ENCODE measurements around the gene ERCC6.

The ERCC6 gene

DNA sequence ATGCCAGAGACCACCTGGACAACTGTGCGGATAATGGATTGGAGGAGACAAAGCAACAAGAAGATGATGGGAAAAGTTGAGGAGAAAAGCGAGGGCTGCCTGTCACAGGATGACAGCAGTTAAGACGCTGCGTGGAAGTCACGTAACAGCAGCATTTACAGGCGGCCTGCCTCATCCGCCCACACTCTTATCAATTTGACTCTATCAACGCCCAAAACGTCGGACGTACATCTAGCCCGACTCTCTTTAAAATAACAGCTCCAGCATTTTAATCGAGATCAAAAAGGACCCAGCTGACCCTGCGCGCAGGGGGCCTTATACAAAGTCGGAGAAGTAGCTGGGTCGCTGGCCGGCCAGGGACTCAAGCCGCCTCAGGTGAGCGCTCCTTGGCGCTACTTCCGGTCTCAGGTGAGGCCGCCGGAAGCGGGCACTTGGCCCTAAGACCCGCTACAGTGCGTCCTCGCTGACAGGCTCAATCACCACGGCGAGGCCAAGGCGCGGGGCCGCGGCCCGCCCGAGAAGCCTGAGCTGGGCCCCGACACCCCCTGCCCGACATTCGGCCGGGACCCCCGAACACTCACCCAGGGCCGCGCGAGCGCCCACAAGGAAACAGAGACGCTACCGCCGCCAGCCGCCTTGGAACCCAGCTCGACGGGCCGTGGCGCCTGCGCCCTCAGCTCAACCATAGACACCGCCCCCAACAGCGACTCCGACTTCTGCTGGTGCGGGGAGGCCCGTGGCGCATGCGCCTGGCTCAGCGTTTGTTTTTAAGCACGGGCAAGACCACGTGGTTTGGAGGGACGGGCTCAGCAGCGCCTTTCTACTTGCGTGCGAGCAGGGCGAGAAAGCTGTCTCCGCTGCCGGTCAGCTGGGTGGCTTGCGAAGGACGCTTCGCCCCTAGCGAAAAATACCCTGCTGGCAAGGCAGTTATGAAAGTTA is at the start of gene ERCC6:
Gene ERCC6 (minus strand): TSS at position 741 of the 939 bp plus-strand sequence.
- peak; percentile 98 for DNase-seq

DNA sequence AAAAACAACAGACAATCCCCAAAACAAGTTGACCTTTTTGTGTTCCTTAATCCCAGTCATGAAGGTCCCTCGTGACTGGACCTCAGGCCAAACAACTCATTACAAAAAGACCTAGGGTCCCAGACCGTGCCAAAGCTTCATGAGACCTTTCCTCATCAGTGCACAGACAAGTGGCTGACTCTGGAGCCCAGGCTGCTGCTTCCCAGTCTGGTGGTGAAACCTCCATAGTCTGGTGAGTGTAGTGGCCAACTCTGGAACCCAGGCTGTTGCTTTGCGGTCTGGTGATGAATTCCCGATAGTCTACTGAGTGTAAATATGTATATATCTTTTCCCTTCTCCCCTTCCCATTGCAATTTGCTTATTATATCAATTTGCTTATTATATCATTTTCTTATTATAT is 49.1 kb upstream of the ERCC6 start:
- DNase-seq: no peak

DNA sequence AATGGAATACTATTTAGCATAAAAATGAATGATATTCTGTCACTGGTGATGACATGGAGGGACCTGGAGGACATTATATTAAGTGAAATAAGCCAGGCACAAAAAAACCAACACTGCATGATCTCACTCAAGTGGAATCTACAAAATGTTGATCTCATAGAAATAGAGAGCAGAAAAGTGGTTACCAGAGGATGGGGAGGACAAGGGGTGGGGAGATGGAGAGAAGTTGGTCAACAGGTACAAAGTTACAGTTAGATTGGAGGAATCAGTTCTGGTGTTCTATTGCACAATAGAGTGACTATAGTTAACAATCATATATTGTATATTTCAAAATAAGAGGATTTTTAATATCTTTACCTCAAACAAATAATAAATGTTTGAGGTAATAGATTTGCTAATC is 46.5 kb upstream of the ERCC6 start:
- no peak for DNase-seq

DNA sequence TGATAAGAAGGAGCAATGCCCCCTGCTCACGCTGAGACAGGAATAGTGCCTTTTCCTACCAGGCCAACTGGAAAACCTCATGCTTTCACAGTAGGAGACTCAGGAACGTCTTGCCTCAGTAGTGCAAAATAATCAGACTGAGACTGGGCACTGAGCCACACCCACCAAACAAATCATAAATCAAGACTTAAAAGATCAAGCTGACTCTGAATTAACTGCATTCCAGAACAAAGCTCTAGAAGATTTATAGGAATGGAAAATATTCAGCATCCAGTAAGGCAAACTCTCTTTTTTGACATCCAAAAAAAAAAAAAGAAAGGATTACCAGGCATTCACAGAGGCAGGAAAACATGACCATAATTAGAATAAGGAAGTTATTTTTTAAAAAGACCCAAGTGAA is 40.7 kb upstream of the ERCC6 start:
- DNase-seq: no peak

DNA sequence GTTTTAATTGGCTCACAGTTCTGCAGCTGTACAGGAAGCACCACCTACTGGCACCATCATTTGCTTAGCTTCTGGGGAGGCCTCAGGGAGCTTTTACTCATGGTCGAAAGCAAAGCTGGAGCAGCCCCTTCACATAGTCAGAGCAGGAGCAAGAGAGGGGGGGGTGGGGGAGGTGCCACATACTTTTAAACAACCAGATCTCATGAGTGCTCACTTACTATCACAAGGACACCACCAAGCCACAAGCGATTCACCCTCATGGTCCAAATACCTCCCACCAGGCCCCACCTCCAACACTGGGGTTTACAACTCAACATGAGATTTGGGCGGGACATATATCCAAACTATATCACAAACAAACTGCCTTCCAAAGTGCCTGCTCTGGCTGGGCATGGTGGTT is 39.5 kb upstream of the ERCC6 start:
- DNase-seq: no peak

DNA sequence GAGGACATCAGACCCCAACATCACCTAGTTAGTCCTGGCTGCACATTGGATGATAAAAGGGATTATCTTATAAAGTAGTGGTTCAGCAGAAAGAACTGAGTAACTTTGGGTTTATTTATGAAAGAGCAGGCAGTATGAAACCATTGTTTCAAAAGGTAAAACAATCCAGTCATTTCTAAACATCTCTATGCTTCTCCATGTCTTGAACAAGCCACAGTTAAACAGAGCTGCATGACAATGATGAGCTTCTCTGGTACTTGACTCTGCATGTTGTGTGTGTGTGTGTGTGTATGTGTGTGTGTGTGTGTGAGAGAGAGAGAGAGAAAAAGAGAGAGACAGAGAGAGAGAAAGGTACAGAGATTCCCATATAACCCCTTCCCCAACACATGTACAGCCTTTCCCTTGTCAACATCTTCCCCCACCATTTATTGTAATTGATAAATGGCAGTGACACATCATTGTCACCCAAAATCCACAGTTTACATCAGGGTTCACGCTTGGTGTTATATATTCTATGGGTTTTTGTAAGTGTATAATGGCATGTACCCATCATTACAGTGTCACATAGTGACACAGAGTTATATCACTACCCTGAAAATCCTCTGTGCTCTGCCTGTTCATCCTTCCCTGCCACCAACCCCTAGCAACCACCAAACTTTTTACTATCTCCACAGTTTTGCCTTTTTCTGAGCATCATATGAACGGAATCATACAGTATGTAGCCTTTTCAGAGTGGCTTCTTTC is 38.4 kb upstream of the ERCC6 start:
- DNase-seq: no peak

DNA sequence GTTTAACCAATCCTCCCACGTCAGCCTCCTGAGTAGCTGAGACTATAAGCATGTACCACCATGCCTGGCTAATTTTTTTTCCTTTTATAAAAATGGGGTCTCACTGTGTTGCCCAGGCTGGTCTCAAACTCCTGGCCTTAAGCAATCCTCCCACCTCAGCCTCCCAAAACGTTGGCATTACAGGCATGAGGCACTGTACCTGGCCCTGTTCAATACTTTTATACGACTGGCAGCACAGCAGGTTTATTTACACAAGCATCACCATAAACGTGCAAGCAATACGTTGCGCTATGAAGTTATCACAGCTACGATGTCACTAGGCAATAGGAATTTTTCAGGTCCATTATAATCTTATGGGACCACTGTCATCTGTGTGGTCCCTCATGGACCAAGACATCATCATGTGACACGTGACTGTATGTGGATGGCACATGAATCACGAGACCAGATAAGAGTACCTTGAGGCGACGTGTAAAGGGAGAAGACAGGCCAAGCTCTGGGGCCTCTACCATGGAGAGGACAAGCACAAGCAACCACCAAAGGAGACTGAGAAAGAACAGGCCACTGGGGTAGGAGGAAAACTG is 36.7 kb upstream of the ERCC6 start:
- DNase-seq: no peak

DNA sequence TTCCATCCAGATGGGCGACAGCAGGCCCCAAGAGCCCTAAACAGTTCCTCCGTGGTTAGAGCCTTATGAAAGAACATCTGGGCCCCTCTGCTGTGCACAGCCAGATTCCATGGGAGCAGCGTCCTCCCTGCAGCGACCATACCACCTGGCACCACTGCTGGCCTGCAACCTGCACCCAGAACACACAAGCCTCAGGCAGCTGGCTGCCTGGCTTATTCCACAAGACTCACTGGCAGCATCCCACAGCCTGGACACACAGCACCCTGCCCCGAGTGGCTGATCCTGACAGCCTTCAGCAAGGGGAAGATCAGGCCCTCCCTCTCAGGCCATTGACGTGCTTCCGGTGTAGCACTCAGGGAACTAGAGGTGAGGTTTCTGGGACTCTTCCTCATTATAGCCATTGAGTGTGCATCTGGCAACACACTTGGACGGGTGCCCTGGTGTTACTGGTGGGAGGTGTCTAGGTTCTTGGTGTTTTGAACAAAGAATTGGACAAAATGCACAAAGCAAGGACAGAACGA is 33.7 kb upstream of the ERCC6 start:
- no peak for DNase-seq

DNA sequence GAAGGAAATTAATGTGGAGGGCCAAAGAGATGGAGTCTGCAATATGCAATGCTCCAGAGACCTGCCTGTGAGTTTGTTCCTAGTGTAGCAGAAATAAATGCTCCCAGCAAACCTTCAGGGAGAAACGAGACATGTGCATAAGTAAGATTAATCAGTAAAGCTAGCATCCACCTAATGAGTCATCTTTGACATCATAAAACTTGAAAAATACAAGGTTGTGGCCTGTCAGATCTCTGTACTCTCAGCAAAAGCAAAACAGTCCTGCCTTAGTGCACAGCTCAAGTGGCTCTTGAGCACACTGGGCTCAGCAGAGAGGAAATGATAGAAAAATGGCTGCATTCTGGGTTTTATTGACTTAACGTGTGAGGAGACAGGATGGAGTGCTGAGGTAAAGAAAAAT is 32.5 kb upstream of the ERCC6 start:
- no peak for DNase-seq

DNA sequence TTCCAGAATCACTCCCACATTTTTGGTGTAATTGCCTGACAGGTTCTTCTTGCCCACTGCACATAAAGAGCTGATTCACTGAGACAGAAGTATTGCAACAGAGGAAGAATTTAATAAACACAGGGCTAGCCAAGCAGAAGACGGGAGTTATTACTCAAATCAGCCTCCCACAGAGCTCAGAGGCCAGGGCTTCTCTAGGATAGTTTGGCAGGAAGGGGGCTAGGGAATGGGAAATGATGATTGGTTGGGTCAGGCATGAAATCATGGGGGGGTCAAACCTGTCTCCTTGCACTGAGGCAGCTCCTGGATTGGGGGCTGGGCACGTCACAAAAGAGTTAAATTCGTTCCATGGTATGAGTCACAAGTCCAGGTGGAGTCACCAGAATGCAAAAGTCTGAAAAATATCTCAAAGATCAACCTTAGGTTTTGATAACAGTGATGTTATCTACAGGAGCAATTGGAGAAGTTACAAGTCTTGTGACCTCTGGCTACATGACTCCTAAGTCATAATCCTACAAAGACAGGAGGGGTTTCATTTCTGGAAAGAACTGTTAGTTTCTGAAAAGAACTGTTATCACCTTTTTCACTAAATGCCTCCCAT is 30.2 kb upstream of the ERCC6 start:
- no peak for DNase-seq

DNA sequence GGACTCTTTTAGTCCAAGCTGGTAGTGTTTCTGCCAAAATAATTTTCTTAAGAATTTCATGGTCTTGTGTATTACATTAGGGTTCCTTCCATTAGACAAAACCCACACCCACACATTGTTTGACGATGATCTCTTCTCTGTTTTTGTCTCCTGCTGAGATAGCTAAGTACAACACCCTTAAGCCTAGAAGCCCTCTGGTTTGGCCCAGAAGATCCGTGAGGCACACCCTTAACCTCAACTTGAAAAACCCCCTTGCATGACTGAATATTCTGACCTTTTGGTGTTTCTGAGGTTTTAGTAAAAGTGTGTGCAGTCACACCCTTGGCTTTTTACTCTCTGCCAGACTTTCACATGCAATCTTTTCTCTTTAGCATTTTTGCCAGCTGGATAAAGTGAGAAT is 29.3 kb upstream of the ERCC6 start:
- no peak for DNase-seq

DNA sequence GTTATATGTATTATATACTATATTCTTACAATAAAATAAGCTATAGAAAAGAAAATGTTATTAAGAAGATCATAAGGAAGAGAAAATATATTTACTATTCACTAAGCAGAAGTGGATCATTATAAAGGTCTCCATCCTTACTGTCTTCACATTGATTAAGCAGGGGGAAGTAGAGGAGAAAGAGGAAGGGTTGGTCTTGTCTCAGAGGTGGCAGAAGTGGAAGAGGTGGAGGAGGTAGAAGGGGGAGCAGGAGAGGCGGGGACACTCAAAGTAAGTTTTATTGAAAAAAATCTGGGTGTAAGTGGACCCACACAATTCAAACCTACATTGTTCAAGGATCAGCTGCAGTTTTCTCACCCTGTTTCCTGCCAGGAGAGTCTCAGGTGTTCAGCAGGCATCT is 28.9 kb upstream of the ERCC6 start:
- DNase-seq: no peak

DNA sequence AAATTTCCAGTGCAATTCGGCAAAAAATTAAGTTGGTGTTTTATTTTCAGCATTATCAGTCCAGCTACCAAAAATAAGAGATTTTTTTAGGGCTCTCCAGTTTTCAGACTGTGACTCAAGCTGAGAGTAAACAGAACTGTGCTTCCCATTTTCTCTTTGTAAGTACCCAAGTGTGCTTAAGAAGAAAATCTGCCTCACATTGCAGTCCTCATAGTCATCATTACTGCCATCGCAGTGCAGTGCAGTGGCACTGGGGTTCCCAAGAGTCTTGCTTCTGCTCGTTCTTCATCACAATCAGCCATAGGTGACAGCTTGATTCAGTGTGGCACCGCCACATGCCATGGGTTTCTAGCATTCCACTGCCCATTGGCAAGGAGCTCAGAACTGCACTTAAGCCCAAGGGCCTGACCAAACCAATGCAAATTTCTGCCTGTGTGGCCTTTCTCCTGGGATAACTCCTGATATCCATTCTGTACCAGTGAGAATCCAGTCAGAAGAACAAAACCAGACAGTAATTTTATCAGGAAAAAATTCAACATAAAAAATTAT is 25.6 kb upstream of the ERCC6 start:
- DNase-seq: no peak

DNA sequence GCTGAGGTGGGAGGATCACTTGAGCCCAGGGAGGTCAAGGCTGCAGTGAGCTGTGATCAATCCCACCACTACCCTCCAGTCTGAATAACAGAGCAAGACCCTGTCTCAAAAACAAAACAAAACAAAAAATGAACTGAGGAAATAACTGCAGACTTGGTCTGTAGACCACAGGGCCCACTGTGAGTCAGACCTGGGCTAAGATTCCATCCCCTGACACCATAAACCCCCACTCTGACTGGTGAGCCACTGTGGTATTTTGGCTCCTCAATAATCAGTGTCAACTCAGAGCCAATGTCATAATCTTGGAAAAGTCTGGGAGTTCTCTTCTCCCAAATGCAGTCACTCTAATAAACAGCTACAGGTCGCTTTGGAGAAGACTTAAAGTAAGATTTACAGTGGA is 24.0 kb upstream of the ERCC6 start:
- DNase-seq: no peak

DNA sequence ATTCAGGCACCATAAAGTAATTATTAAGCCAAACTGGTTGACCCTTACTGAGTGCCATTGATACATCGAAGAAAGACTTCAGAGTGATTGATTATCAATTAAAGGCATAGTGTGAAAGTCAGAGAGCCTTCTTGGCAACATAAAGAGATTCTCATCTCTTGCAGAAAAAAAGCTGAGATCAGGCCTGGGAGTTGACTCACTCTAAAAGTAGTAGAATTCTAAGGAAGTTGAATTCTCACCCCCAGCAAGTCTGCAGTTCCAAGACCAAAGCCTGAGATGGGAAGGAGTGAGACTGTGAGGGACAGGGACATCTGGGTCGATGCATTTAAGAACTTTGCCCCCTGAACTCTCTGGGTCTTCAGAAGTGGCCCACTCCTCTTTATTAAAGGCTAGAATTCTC is 21.6 kb upstream of the ERCC6 start:
- DNase-seq: no peak

DNA sequence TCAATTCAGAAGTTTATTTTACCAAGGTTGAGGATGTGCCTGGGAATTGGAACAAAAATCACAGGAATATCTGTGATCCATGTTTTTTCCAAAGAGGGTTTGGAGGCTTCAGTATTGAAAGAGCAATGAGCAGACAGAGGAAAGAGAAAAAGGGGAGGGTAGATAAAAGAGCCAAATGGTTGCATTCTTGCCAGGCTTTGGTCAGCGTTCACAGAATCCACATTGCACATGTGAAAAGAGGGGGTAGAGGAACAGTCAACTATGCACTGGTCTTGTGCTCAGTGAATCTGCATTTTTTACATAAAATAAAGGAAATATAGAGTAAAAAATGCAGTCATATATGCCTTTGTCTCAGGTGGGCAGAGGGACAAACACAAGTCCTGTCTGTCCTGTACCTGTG is 20.6 kb upstream of the ERCC6 start:
- no peak for DNase-seq

DNA sequence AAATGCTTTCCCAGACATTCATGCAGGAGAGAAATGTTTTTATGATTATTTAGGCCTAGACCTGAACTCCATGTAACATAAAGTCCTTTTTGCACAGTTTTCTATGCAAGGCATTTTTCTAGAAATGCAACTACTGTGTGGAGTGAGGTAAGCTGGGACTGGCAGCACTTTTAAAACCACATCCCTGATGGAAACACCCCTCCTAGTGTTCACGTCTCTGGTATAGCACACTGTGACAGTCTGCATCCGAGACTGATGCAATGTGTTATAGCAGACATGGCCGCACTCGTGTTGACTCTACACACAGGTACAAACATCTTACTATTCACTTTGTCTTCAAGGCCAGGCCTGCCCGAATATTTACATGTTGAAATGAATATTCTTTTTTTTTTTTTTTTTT is 19.3 kb upstream of the ERCC6 start:
- DNase-seq: no peak

DNA sequence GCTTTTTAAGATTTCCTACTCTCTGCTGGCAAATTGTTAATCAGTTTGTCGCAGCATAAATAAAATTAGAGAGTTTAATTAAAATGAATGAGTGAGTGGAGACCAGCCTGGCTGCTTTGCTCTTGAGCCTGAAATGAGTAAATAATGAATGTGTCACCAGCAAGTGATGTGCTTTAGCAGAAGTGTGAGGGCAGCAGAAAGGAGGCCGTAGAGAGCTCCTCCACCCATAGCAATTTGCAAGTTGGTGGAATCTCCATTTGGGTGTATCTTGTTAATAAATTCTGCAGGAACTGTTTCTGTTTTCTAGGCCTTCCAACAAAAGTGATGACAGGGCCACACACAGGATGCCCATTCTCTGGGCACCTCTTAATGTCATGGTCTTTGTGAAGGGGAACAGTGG is 18.8 kb upstream of the ERCC6 start:
- no peak for DNase-seq

DNA sequence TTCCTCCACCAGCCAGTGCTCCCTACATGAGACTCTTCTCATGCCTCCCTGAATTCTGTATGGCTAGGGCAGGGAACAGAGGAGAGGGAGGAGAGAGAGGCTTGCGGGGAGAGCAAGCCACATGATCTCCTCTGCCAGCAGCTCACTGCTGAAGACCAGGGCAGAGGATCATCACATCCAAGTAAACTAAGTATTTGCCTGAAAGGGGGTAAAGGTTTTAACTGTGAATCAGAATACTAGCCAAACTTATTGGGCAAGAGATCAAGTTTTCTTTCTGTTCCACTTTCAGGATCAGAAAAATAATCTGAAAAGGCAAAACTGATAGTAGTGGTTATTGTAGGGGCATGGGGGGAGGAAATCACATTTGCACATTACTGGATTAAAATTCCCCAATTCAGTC is 17.8 kb upstream of the ERCC6 start:
- DNase-seq: no peak

DNA sequence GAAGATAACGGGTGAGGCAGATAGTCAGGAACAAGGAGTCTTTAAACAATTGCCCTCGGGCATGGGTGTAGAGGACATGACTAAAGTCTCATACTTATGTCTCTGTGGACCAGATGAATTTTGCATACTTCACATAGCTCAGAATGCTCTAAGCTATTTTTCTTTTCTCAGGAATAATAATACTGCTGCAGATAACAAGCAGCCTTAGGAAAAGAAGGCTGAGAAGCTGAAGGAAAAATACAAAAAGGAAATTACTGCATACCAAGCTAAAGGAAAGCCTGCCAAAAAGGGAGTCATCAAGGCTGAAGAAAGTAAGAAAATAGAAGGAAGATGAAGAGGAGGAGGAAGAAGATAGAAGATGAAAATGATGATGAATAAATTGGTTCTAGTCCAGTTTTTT is 13.4 kb upstream of the ERCC6 start:
- DNase-seq: no peak

DNA sequence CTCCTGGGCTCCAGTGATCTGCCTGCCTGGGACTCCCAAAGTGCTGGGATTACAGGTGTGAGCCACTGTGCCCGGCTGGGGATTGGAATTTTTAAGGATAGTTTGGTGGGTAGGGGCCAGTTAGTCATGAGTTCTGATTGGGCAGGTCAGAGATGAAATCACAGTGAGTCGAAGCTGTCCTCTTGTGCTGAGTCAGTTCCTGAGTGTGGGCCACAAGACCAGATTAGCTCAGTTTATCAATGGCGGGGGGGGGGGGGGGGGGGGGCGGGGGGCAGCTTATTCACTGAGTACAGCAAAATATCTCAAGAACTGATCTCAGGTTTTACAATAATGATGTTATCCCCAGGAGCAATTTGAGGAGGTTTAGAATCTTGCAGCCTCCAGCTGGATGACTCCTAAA is 11.6 kb upstream of the ERCC6 start:
- DNase-seq: no peak

DNA sequence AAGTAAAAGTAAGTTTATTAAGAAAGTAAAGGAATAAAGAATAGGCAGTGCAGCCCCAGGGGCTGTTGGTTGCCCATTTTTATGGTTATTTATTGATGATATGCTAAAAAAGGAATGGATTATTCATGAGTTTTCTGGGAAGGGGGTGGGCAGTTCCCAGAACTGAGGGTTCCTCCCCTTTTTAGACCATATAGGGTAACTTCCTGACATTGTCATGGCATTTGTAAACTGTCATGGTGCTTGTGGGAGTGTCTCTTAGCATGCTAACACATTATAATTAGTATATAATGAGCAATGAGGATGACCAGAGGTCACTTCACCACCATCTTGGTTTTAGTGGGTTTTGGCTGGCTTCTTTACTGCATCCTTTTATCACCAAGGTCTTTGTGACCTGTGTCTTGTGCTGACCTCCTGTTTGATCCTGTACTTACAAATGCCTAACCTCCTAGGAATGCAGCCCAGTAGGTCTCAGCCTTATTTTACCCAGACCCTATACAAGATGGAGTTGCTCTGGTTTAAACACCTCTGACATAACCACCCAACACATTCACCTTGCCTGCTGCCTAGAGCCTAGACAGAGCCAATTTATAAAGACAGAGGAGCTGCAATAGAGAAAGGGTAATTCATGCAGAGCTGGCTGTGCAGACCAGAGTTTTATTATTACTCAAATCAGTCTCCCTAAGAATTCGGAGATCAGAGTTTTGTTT is 10.9 kb upstream of the ERCC6 start:
- DNase-seq: no peak

Measured in CD4-positive, alpha-beta T cell treated with Interleukin-17A for 4 hours (primary cell).